Stimulated activated CD8-positive, alpha-beta memory T cell treated with anti-CD3 and anti-CD28 coated beads, Interleukin-2, amount 100 ng/mL, for 1 hour (primary cell): ENCODE results near the gene SNW1.
"Not testable (repeated sequence)": the region's sequence is repeated elsewhere in the genome, so short reads cannot be mapped to it uniquely, and the experiment has no call there.

Source experiments
- DNase-seq, 2 donors: peaks; one replicate each; pipeline ENCODE4 v3.0.0-alpha.2; 2020; ENCODE audit warnings: low read depth in 2 of 2

Gene SNW1

GRCh38 chr14:77760381-77761204, at the start of gene SNW1:
TSS of gene SNW1 (minus strand) at chr14:77761156. CDS start at chr14:77761127, 29 bp downstream.
- DNase-seq, result peak; percentile 77 to 86

GRCh38 chr14:77809011-77809410, 48.1 kb upstream of the SNW1 start:
- no peak for DNase-seq

GRCh38 chr14:77808250-77808649, 47.3 kb upstream of the SNW1 start:
- no peak for DNase-seq

GRCh38 chr14:77805706-77806105, 44.8 kb upstream of the SNW1 start:
- DNase-seq, result no peak

GRCh38 chr14:77804592-77804991, 43.6 kb upstream of the SNW1 start:
- no peak for DNase-seq

- DNase-seq, result no peak
These were observed 39.9 kb upstream of the SNW1 start for GRCh38 chr14:77800814-77801213.

GRCh38 chr14:77799863-77800730, 39.1 kb upstream of the SNW1 start, which contains the start of gene ADCK1:
TSS of gene ADCK1 (plus strand) at chr14:77800109. CDS start at chr14:77818979, 18,870 bp downstream.
- DNase-seq, result peak; percentile 65 to 67

GRCh38 chr14:77799456-77799855, 38.5 kb upstream of the SNW1 start:
- not testable (repeated sequence) for DNase-seq

GRCh38 chr14:77794357-77794756, 33.4 kb upstream of the SNW1 start:
- no peak for DNase-seq

GRCh38 chr14:77793255-77793654, 32.3 kb upstream of the SNW1 start:
- not testable (repeated sequence) for DNase-seq

- no peak for DNase-seq
These were observed 30.3 kb upstream of the SNW1 start for GRCh38 chr14:77791225-77791600.

GRCh38 chr14:77790566-77791224, 29.7 kb upstream of the SNW1 start:
- no peak for DNase-seq

- no peak for DNase-seq
These were observed 25.2 kb upstream of the SNW1 start for GRCh38 chr14:77786148-77786547.

GRCh38 chr14:77782202-77782601, 21.2 kb upstream of the SNW1 start:
- DNase-seq, result no peak

- DNase-seq, result not testable (repeated sequence)
These were observed 13.0 kb upstream of the SNW1 start for GRCh38 chr14:77773966-77774365.

GRCh38 chr14:77768442-77769069, 7.6 kb upstream of the SNW1 start:
- DNase-seq, result not testable (repeated sequence)

- no peak for DNase-seq
These were observed 3.0 kb upstream of the SNW1 start for GRCh38 chr14:77763978-77764377.

- DNase-seq, result no peak
These were observed 2.4 kb upstream of the SNW1 start for GRCh38 chr14:77763316-77763715.

- DNase-seq, result no peak
These were observed 412 bp upstream of the SNW1 start for GRCh38 chr14:77761205-77761931.

- DNase-seq, result no peak
These were observed 8.0 kb downstream of the SNW1 start for GRCh38 chr14:77752799-77753516.
